GM21423 (cell line): ENCODE data around the gene TTLL11.

Source experiments
- ATAC-seq: cut with Tn5 transposase; IDR thresholded peaks from one replicate; pipeline ENCODE4 v1.9.1; 2021; ENCODE audit warnings: mild to moderate bottlenecking, moderate library complexity; ENCODE audit not compliant: unreplicated experiment

TTLL11 gene

GRCh38 chr9:121778252-121779225 lies 314.6 kb downstream of the TTLL11 start:
- ATAC-seq, result no peak

- no peak for ATAC-seq
Observed at GRCh38 chr9:121776739-121777637, 316.1 kb downstream of the TTLL11 start.

GRCh38 chr9:121776001-121776738 lies 316.9 kb downstream of the TTLL11 start:
- no peak for ATAC-seq

GRCh38 chr9:121774715-121775613 lies 318.1 kb downstream of the TTLL11 start:
- no peak for ATAC-seq

- no peak for ATAC-seq
Observed at GRCh38 chr9:121773954-121774714, 319.0 kb downstream of the TTLL11 start.

GRCh38 chr9:121773286-121773953 lies 319.7 kb downstream of the TTLL11 start:
- no peak for ATAC-seq

- ATAC-seq, result no peak
Observed at GRCh38 chr9:121772600-121773285, 320.4 kb downstream of the TTLL11 start.
